IMR-90 (cell line): ENCODE results near the gene CCDC70. TPM values are rescaled to one million over a fixed set of nuclear protein-coding genes. Genes with fewer than 3 reads are reported as not detected.

Experiments used
- ATAC-seq: fragments of 200-7000 bp; cut with Tn5 transposase; 2 replicates; pipeline ENCODE4 v1.9.1; 2020; ENCODE audit warnings: low read depth, mild to moderate bottlenecking, moderate library complexity
- BruUV-seq: library from RNA; stranded (reverse); fragments of 400-500 nt; replicated peaks from 2 replicates; lab custom pipeline; 2021; lab: Mats Ljungman, UMichigan
- CTCF ChIA-PET: fragments of 300-600 bp; formaldehyde crosslinking; extraction: SDS; loops from one replicate; lab custom pipeline; 2021; ENCODE audit warnings: antibody characterized with exemption; lab: Yijun Ruan, JAX
- POLR2A ChIA-PET: fragments of 300-600 bp; sonication (Branson Sonifier 250); formaldehyde crosslinking; loops from one replicate; lab custom pipeline; 2022; ENCODE audit warnings: antibody characterized with exemption; ENCODE audit not compliant: unreplicated experiment; lab: Charles Lee
- DNase-seq: peaks from one replicate; pipeline ENCODE4 v3.0.0; 2013
- H2AFZ ChIP-seq: replicated peaks from 2 replicates; pipeline ENCODE3; 2013; ENCODE audit warnings: low read length, mild to moderate bottlenecking; ENCODE audit not compliant: poor library complexity
- H2AK5ac ChIP-seq: 2 replicates; pipeline ENCODE4 v1.6.1; 2013; ENCODE audit warnings: low read depth, low read length, inconsistent platforms
- H2AK9ac ChIP-seq: replicated peaks from 2 replicates; pipeline ENCODE3; 2013; ENCODE audit warnings: mild to moderate bottlenecking, low read depth, low read length, moderate library complexity; ENCODE audit not compliant: poor library complexity
- H2BK120ac ChIP-seq: 2 replicates; pipeline ENCODE4 v1.6.1; 2013; ENCODE audit warnings: low read depth, low read length, inconsistent platforms
- H2BK15ac ChIP-seq: 3 replicates; pipeline ENCODE4 v1.6.1; 2013; ENCODE audit warnings: low read depth, low read length, inconsistent platforms
- H2BK20ac ChIP-seq: 2 replicates; pipeline ENCODE4 v1.6.1; 2013; ENCODE audit warnings: low read depth, mild to moderate bottlenecking, inconsistent platforms, low read length, moderate library complexity
- H2BK5ac ChIP-seq: 2 replicates; pipeline ENCODE4 v1.6.1; 2013; ENCODE audit warnings: mild to moderate bottlenecking, low read depth, low read length, inconsistent platforms; ENCODE audit not compliant: poor library complexity, severe bottlenecking
- H3K14ac ChIP-seq: replicated peaks from 2 replicates; pipeline ENCODE4 v1.6.1; 2013; ENCODE audit warnings: low read depth, low read length, inconsistent platforms
- H3K18ac ChIP-seq: 2 replicates; pipeline ENCODE4 v1.6.1; 2013; ENCODE audit warnings: low read depth, low read length, control low read depth
- H3K23ac ChIP-seq: 2 replicates; pipeline ENCODE4 v1.6.1; 2013; ENCODE audit warnings: low read depth, low read length, inconsistent platforms
- H3K27ac ChIP-seq: 2 replicates; pipeline ENCODE4 v1.5.1; 2013; ENCODE audit warnings: mild to moderate bottlenecking, control low read depth, low read length; ENCODE audit not compliant: insufficient read depth
- H3K27me3 ChIP-seq: 2 replicates; pipeline ENCODE4 v1.6.1; 2013; ENCODE audit warnings: low read length; ENCODE audit not compliant: control insufficient read depth, insufficient read depth
- H3K36me3 ChIP-seq: 2 replicates; pipeline ENCODE4 v1.6.1; 2013; ENCODE audit warnings: low read length, mixed read lengths; ENCODE audit not compliant: control insufficient read depth, insufficient read depth
- H3K4ac ChIP-seq: 2 replicates; pipeline ENCODE4 v1.6.1; 2013; ENCODE audit warnings: low read depth, low read length, inconsistent platforms
- H3K4me1 ChIP-seq: 2 replicates; pipeline ENCODE4 v1.6.1; 2013; ENCODE audit warnings: low read length, mixed read lengths; ENCODE audit not compliant: control insufficient read depth, insufficient read depth
- H3K4me2 ChIP-seq: 2 replicates; pipeline ENCODE4 v1.6.1; 2013; ENCODE audit warnings: low read depth, mild to moderate bottlenecking, control low read depth, low read length, moderate library complexity
- H3K4me3 ChIP-seq: 2 replicates; pipeline ENCODE4 v1.5.1; 2013; ENCODE audit warnings: low read depth, mild to moderate bottlenecking, control low read depth, low read length, moderate library complexity; ENCODE audit not compliant: insufficient read depth
- H3K56ac ChIP-seq: 2 replicates; pipeline ENCODE4 v1.6.1; 2013; ENCODE audit warnings: low read length, inconsistent platforms; ENCODE audit not compliant: insufficient read depth; ENCODE audit errors: extremely low read depth
- H3K79me1 ChIP-seq, 2 experiments: 2 replicates each; pipeline ENCODE4 v1.6.1; 2013; ENCODE audit warnings: low read length in 2 of 2, inconsistent platforms in 1 of 2, low read depth in 1 of 2
- H3K9ac ChIP-seq: 2 replicates; pipeline ENCODE4 v1.6.1; 2013; ENCODE audit warnings: low read depth, low read length, control low read depth
- H3K9me1 ChIP-seq: 2 replicates; pipeline ENCODE4 v1.6.1; 2013; ENCODE audit warnings: low read length, inconsistent platforms; ENCODE audit not compliant: insufficient read depth
- H3K9me3 ChIP-seq: 2 replicates; pipeline ENCODE4 v1.6.1; 2013; ENCODE audit warnings: low read length; ENCODE audit not compliant: control insufficient read depth, insufficient read depth
- H4K20me1 ChIP-seq: 2 replicates; pipeline ENCODE4 v1.6.1; 2013; ENCODE audit warnings: low read length, inconsistent platforms; ENCODE audit not compliant: insufficient read depth
- H4K5ac ChIP-seq: 2 replicates; pipeline ENCODE4 v1.6.1; 2013; ENCODE audit warnings: mild to moderate bottlenecking, low read depth, low read length, control low read depth
- H4K8ac ChIP-seq, 2 experiments: 2 replicates each; pipeline ENCODE4 v1.6.1; 2013; ENCODE audit warnings: low read depth in 2 of 2, low read length in 2 of 2, control low read depth in 1 of 2, inconsistent platforms in 1 of 2
- H4K91ac ChIP-seq: 2 replicates; pipeline ENCODE4 v1.6.1; 2013; ENCODE audit warnings: low read depth, low read length, inconsistent platforms; ENCODE audit not compliant: insufficient read depth
- BHLHE40 ChIP-seq: fragments of 150-350 bp; IDR thresholded peaks from 2 replicates; pipeline ENCODE4 v1.6.1; 2016; ENCODE audit warnings: mild to moderate bottlenecking, low read depth, low read length
- CEBPB ChIP-seq: IDR thresholded peaks from 2 replicates; pipeline ENCODE4 v1.6.1; 2012; ENCODE audit warnings: low read depth, low read length, improper control_type of control experiment
- CHD1 ChIP-seq: IDR thresholded peaks from 2 replicates; pipeline ENCODE4 v1.6.1; 2012; ENCODE audit warnings: low read depth, low read length, improper control_type of control experiment
- FOS ChIP-seq: fragments of 150-350 bp; IDR thresholded peaks from 2 replicates; pipeline ENCODE4 v1.6.1; 2016; ENCODE audit warnings: low read depth, low read length
- MAFK ChIP-seq: IDR thresholded peaks from 2 replicates; pipeline ENCODE4 v1.6.1; 2012; ENCODE audit warnings: low read depth, low read length, improper control_type of control experiment
- MAZ ChIP-seq: IDR thresholded peaks from 2 replicates; pipeline ENCODE4 v1.6.1; 2012; ENCODE audit warnings: low read depth, mild to moderate bottlenecking, low read length, improper control_type of control experiment, moderate library complexity, borderline replicate concordance
- MXI1 ChIP-seq: IDR thresholded peaks from 2 replicates; pipeline ENCODE4 v1.6.1; 2012; ENCODE audit warnings: low read depth, mild to moderate bottlenecking, low read length, moderate library complexity, borderline replicate concordance
- NFE2L2 ChIP-seq: fragments of 150-350 bp; IDR thresholded peaks from 2 replicates; pipeline ENCODE4 v1.6.1; 2016; ENCODE audit warnings: low read depth, mild to moderate bottlenecking, low read length
- POLR2A ChIP-seq: IDR thresholded peaks from 2 replicates; pipeline ENCODE4 v1.6.1; 2012; ENCODE audit warnings: mild to moderate bottlenecking, low read depth, low read length
- RAD21 ChIP-seq: IDR thresholded peaks from 2 replicates; pipeline ENCODE4 v1.6.1; 2012; ENCODE audit warnings: low read length, improper control_type of control experiment
- RCOR1 ChIP-seq: IDR thresholded peaks from 2 replicates; pipeline ENCODE4 v1.6.1; 2012; ENCODE audit warnings: mild to moderate bottlenecking, low read length, improper control_type of control experiment; ENCODE audit not compliant: insufficient replicate concordance
- RFX5 ChIP-seq: IDR thresholded peaks from 2 replicates; pipeline ENCODE4 v1.8.0; 2012; ENCODE audit warnings: low read depth, mild to moderate bottlenecking, low read length, moderate library complexity
- SMC3 ChIP-seq: fragments of 150-350 bp; IDR thresholded peaks from 2 replicates; pipeline ENCODE4 v1.6.1; 2016; ENCODE audit warnings: low read depth, mild to moderate bottlenecking, antibody characterized with exemption, low read length, moderate library complexity
- WGBS, 2 experiments: methylation state at CpG; one replicate each; pipeline versions ENCODE4 v1.1.5 to v1.1.7; 2013; ENCODE audit warnings: missing lambda C conversion rate in 2 of 2; ENCODE audit not compliant: insufficient read length in 1 of 2; ENCODE audit errors: extremely low coverage in 2 of 2; 5-methylcytosine and 5-hydroxymethylcytosine counted together
- dilution Hi-C: fragments of 300-500 bp; cut with HindIII; formaldehyde crosslinking; loops from one replicate; pipeline ENCODE4 v1.14.3; 2018; ENCODE audit warnings: low sequenced_read_pairs; ENCODE audit not compliant: unreplicated experiment
- in situ Hi-C: fragments of 300-500 bp; cut with MboI; formaldehyde crosslinking; loops from 3 replicates; pipeline ENCODE4 v1.14.3; 2019; ENCODE audit warnings: low sequenced_read_pairs, inconsistent platforms, mixed read lengths
- intact Hi-C: fragments of 100-400 bp; cut with micrococcal nuclease; formaldehyde crosslinking; loops from 2 replicates; pipeline ENCODE4 v1.10.0; 2022
- polyA plus RNA-seq, 3 experiments: library from polyadenylated mRNA; depleted of rRNA; stranded (reverse); fragments of >200 nt; gene quantifications; 2 replicates each; pipeline ENCODE4 v1.2.3, GENCODE V29; 2012; ENCODE audit warnings: low replicate concordance in 1 of 3
- total RNA-seq: library from RNA; depleted of rRNA; stranded (reverse); fragments of >200 nt; gene quantifications from 2 replicates; pipeline ENCODE4 v1.2.3, GENCODE V29; 2012
- TF ChIP-seq, protein P1 (sequence below): fragments of 150-350 bp; IDR thresholded peaks from 2 replicates; pipeline ENCODE4 v1.6.1; 2017; ENCODE audit warnings: mild to moderate bottlenecking, antibody characterized with exemption, low read length, low read depth
- TF ChIP-seq, protein P2 (sequence below): fragments of 150-350 bp; IDR thresholded peaks from 2 replicates; pipeline ENCODE4 v1.6.1; 2016; ENCODE audit warnings: low read depth, mild to moderate bottlenecking, low read length, moderate library complexity, borderline replicate concordance

CCDC70 gene
- total and polyA plus RNA-seq, 2 of the 4 experiments (the other 2 are of a cell fraction): not detected

DNA sequence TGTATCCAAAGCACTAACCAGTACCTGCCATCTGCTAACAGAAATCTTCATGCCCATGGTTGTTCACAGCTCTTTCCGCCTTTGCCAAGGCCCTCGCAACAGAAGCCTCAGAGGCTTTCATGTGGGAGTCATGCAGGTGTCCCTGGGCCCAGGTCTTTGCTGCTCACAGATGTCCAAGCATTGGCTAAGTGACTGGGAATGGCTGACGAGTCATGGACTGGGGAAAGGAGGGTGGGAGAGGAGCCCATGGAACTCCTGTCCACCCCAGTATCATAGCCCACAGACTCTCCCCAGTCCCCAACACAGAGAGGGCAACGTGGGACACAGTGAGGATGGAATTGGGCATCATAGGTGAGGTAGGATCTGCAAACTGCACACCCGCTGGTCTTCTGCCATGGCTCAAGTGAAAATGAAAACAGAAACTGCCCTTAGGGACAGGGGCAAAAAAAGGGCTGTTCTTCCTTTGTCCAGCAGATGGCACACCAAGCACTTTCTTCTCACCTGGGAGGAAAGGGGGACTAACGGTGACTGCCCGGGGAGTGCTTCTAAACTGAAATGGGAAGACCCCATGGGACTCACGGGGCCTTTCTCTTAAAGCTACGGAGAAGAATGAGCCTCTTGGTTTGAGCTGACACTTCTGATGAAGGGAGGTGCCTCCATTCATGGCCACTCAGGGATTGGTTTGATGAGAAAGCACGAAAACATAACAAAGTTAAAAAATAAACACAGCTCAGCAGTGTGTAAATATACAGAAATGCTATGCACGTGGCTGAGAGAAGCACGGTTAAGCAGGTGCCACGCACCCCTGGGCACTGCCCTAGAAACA lies 46.7 kb upstream of the CCDC70 start:
- no TSS peak for BruUV-seq
- H4K5ac ChIP-seq: no peak overlapping the region
- no peak overlapping the region for H3K18ac ChIP-seq
- in situ Hi-C loops: loop anchor here (10.0 kb wide), 1 partner anchor 310 kb away; the partner anchor contains the start of gene NEK5
- H2AK5ac ChIP-seq: no peak overlapping the region
- WGBS, 2 experiments: 0% methylated on average over 1 of the region's 13 CpGs; no CpG with 5 or more reads in 1 of the 2 experiments
- intact Hi-C loops: loop anchor here (1.0 to 10.0 kb wide), 3 partner anchors 200 to 386 kb away; partner anchors contain the start of genes ALG11 and ATP7B
- CTCF ChIA-PET: interaction anchor here (0.7 to 1.6 kb wide), 8 partner anchors 10 to 636 kb away, joined by 3 to 6 read pairs (median 3); no protein-coding TSS in a partner anchor
- peak overlapping the region; percentile 87 for H2AFZ ChIP-seq
- H2BK5ac ChIP-seq: no peak overlapping the region
- no peaks in the 10 kb centered on the region for H3K79me1 ChIP-seq
- POLR2A ChIA-PET: no interaction called here
- peaks cover 4% of the 10 kb centered on the region; the same call in 1 of the 2 replicates for H3K9me1 ChIP-seq
- H3K14ac ChIP-seq: 0 out of 2 replicates have a peak overlapping the region, but pooled peaks have one; percentile 34
- no peaks in the 10 kb centered on the region for H3K36me3 ChIP-seq
- H3K27me3 ChIP-seq: peaks cover 40% of the 10 kb centered on the region
- H3K56ac ChIP-seq: no peak overlapping the region
- no peaks in the 10 kb centered on the region for H4K20me1 ChIP-seq
- ATAC-seq: peak; percentile 86
- no peak overlapping the region for H2BK15ac ChIP-seq
- H2BK20ac ChIP-seq: no peak overlapping the region
- 0 out of 2 replicates have a peak overlapping the region, but pooled peaks have one; percentile 3 for H3K4ac ChIP-seq
- peak overlapping the region; percentile 58; the same call in 1 of the 2 replicates for H3K9ac ChIP-seq
- H3K4me2 ChIP-seq: peak overlapping the region; percentile 65
- DNase-seq: peak; percentile 50
- no peak overlapping the region for H4K91ac ChIP-seq
- H3K9me3 ChIP-seq: no peaks in the 10 kb centered on the region
- H3K27ac ChIP-seq: no peak overlapping the region
- no peak overlapping the region for H2BK120ac ChIP-seq
- peak overlapping the region; percentile 30 for H3K4me3 ChIP-seq
- 0 out of 4 replicates have a peak overlapping the region, but pooled peaks of 1 of the 2 experiments have one; percentile 64 for H4K8ac ChIP-seq
- no peaks in the 10 kb centered on the region for H3K4me1 ChIP-seq
- dilution Hi-C loops: no loop called here
- no peak overlapping the region for H3K23ac ChIP-seq
- peak overlapping the region; percentile 11 for H2AK9ac ChIP-seq
- TF ChIP-seq, protein P1, sequence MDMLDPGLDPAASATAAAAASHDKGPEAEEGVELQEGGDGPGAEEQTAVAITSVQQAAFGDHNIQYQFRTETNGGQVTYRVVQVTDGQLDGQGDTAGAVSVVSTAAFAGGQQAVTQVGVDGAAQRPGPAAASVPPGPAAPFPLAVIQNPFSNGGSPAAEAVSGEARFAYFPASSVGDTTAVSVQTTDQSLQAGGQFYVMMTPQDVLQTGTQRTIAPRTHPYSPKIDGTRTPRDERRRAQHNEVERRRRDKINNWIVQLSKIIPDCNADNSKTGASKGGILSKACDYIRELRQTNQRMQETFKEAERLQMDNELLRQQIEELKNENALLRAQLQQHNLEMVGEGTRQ: no peak
- no peak for TF ChIP-seq CEBPB
- no peak; the same call in 1 of the 2 replicates for TF ChIP-seq MAZ
- TF ChIP-seq RFX5: no peak
- TF ChIP-seq BHLHE40: no peak
- no peak for TF ChIP-seq MAFK
- TF ChIP-seq CHD1: no peak
- TF ChIP-seq SMC3: peak; percentile 71
- no peak for TF ChIP-seq RCOR1
- TF ChIP-seq RAD21: peak; percentile 64
- no peak for TF ChIP-seq FOS
- TF ChIP-seq NFE2L2: no peak
- TF ChIP-seq, protein P2, sequence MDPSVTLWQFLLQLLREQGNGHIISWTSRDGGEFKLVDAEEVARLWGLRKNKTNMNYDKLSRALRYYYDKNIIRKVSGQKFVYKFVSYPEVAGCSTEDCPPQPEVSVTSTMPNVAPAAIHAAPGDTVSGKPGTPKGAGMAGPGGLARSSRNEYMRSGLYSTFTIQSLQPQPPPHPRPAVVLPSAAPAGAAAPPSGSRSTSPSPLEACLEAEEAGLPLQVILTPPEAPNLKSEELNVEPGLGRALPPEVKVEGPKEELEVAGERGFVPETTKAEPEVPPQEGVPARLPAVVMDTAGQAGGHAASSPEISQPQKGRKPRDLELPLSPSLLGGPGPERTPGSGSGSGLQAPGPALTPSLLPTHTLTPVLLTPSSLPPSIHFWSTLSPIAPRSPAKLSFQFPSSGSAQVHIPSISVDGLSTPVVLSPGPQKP: no peak
- no peak for TF ChIP-seq POLR2A
- no peak for TF ChIP-seq MXI1
